LHCN-M2 (cell line): ENCODE results near the gene PKN1. TPM values are rescaled to one million over a fixed set of nuclear protein-coding genes. Genes with fewer than 3 reads are reported as not detected.
"Not testable (repeated sequence)": the region's sequence is repeated elsewhere in the genome, so short reads cannot be mapped to it uniquely, and the experiment has no call there.

Source experiments
- DNase-seq: peaks from one replicate; pipeline ENCODE4 v3.0.0-alpha.2; 2012; ENCODE audit warnings: low read depth
- total RNA-seq: library from RNA; depleted of rRNA; stranded (reverse); fragments of >200 nt; gene quantifications from 2 replicates; pipeline ENCODE4 v1.2.3, GENCODE V29; 2014

Gene PKN1
- total RNA-seq, 1 experiment from 2014 or later = 84.8 TPM

GRCh38 chr19:14462401-14462800 lies 29.3 kb downstream of the PKN1 start:
- not testable (repeated sequence) for DNase-seq

- no peak for DNase-seq
Measured at GRCh38 chr19:14463747-14464146, 30.6 kb downstream of the PKN1 start.

- no peak for DNase-seq
Measured at GRCh38 chr19:14467391-14467790, 34.3 kb downstream of the PKN1 start.

GRCh38 chr19:14467816-14468215 lies 34.7 kb downstream of the PKN1 start:
- no peak for DNase-seq

- no peak for DNase-seq
Measured at GRCh38 chr19:14470031-14470876, 37.1 kb downstream of the PKN1 start.

GRCh38 chr19:14471436-14472187 lies 38.5 kb downstream of the PKN1 start:
- DNase-seq = no peak

- no peak for DNase-seq
Measured at GRCh38 chr19:14472202-14472938, 39.3 kb downstream of the PKN1 start.

GRCh38 chr19:14473073-14473977 lies 40.2 kb downstream of the PKN1 start:
- no peak for DNase-seq

- DNase-seq = no peak
Measured at GRCh38 chr19:14473978-14474578, 41.0 kb downstream of the PKN1 start.

GRCh38 chr19:14474827-14475226 lies 41.7 kb downstream of the PKN1 start:
- DNase-seq = no peak

GRCh38 chr19:14475251-14476073 lies 42.4 kb downstream of the PKN1 start, which contains the start of gene PTGER1:
PTGER1 (minus strand) TSS chr19:14475354; CDS start chr19:14474320, 1,034 bp downstream.
- DNase-seq = no peak

- DNase-seq = no peak
Measured at GRCh38 chr19:14476327-14476672, 43.2 kb downstream of the PKN1 start.

GRCh38 chr19:14476673-14477401 lies 43.7 kb downstream of the PKN1 start:
- peak; percentile 73 for DNase-seq

- no peak for DNase-seq
Measured at GRCh38 chr19:14477418-14478112, 44.5 kb downstream of the PKN1 start.

GRCh38 chr19:14478113-14478545 lies 45.0 kb downstream of the PKN1 start:
- DNase-seq = no peak

- DNase-seq = no peak
Measured at GRCh38 chr19:14479309-14479974, 46.3 kb downstream of the PKN1 start.

- no peak for DNase-seq
Measured at GRCh38 chr19:14479975-14480699, 47.0 kb downstream of the PKN1 start.
